CD14-positive monocyte (primary cell): ENCODE results near the gene TMEM44. TPM values are rescaled to one million over a fixed set of nuclear protein-coding genes. Genes with fewer than 3 reads are reported as not detected.

Experiments used
- DNase-seq, 3 donors: peaks; one replicate each; pipeline ENCODE4 v3.0.0-alpha.2; 2011 to 2022
- H2AFZ ChIP-seq: 2 replicates; pipeline ENCODE4 v1.6.0; 2012; ENCODE audit warnings: mild to moderate bottlenecking, low read depth, low read length, inconsistent platforms; ENCODE audit not compliant: insufficient read depth, poor library complexity, severe bottlenecking
- H3K27ac ChIP-seq, 2 donors: 1 replicate in 1 of 2; 2 replicates in 1 of 2; pipeline ENCODE4 v1.5.1; 2012 to 2013; ENCODE audit warnings: low read length in 2 of 2, control low read depth in 1 of 2, inconsistent platforms in 1 of 2, low read depth in 1 of 2, mild to moderate bottlenecking in 1 of 2
- H3K27me3 ChIP-seq, 2 donors: one replicate each; pipeline versions ENCODE4 v1.6.0 to v1.6.1; 2011 to 2013; ENCODE audit warnings: low read length in 2 of 2; ENCODE audit not compliant: control insufficient read depth in 2 of 2, insufficient read depth in 2 of 2
- H3K36me3 ChIP-seq, 2 donors: replicated peaks in 1 of 2; 1 replicate in 1 of 2; 2 replicates in 1 of 2; pipeline versions ENCODE4 v1.5.1 to v1.6.1; 2012 to 2013; ENCODE audit warnings: low read length in 2 of 2, control low read depth in 1 of 2, inconsistent platforms in 1 of 2, mild to moderate bottlenecking in 1 of 2; ENCODE audit not compliant: insufficient read depth in 2 of 2, control insufficient read depth in 1 of 2
- H3K4me1 ChIP-seq, 2 donors: 1 replicate in 1 of 2; 2 replicates in 1 of 2; pipeline versions ENCODE4 v1.5.1 to v1.6.1; 2012 to 2013; ENCODE audit warnings: low read length in 2 of 2, control low read depth in 1 of 2, inconsistent platforms in 1 of 2, mild to moderate bottlenecking in 1 of 2, moderate library complexity in 1 of 2; ENCODE audit not compliant: insufficient read depth in 2 of 2, control insufficient read depth in 1 of 2
- H3K4me2 ChIP-seq: replicated peaks from 2 replicates; pipeline ENCODE3; 2012; ENCODE audit warnings: low read length, moderate library complexity, mild to moderate bottlenecking; ENCODE audit not compliant: poor library complexity, severe bottlenecking; ENCODE audit errors: extremely low read depth
- H3K4me3 ChIP-seq, 3 experiments: fragments of 200-600 bp in 1 of 3; sonication (generic) in 1 of 3; replicated peaks in 1 of 3; 1 replicate in 2 of 3; 2 replicates in 1 of 3; pipeline ENCODE4 v1.5.1; 2011 to 2013; ENCODE audit warnings: low read length in 3 of 3, mild to moderate bottlenecking in 3 of 3, control low read depth in 2 of 3, low read depth in 2 of 3, inconsistent platforms in 1 of 3, moderate library complexity in 1 of 3
- H3K79me2 ChIP-seq: 2 replicates; pipeline ENCODE4 v1.6.0; 2012; ENCODE audit warnings: mild to moderate bottlenecking, control low read depth, inconsistent platforms, low read length, moderate library complexity; ENCODE audit not compliant: insufficient read depth
- H3K9ac ChIP-seq: 2 replicates; pipeline ENCODE4 v1.6.0; 2017; ENCODE audit warnings: low read length, mild to moderate bottlenecking; ENCODE audit not compliant: insufficient read depth, poor library complexity, severe bottlenecking
- H3K9me3 ChIP-seq, 2 donors: replicated peaks in 1 of 2; 1 replicate in 1 of 2; 2 replicates in 1 of 2; pipeline versions ENCODE4 v1.5.1 to v1.6.1; 2012 to 2013; ENCODE audit warnings: low read length in 2 of 2, control low read depth in 1 of 2; ENCODE audit not compliant: control insufficient read depth in 1 of 2, insufficient read depth in 1 of 2
- H4K20me1 ChIP-seq: 2 replicates; pipeline ENCODE4 v1.6.0; 2012; ENCODE audit warnings: mild to moderate bottlenecking, low read length, control low read depth, moderate library complexity; ENCODE audit not compliant: insufficient read depth
- H3K27ac Mint-ChIP-seq, 7 donors: one replicate each; pipeline ENCODE4 v1.8.0; 2020; ENCODE audit warnings: mild to moderate bottlenecking in 7 of 7, mixed read lengths in 7 of 7, moderate library complexity in 6 of 7, inconsistent platforms in 2 of 7
- H3K27me3 Mint-ChIP-seq, 3 donors: one replicate each; pipeline ENCODE4 v1.8.0; 2021 to 2022; ENCODE audit warnings: low read depth in 3 of 3, mild to moderate bottlenecking in 3 of 3, mixed read lengths in 3 of 3, moderate library complexity in 3 of 3, inconsistent platforms in 1 of 3
- H3K36me3 Mint-ChIP-seq, 2 donors: one replicate each; pipeline ENCODE4 v1.8.0; 2020; ENCODE audit warnings: mixed read lengths in 2 of 2, inconsistent platforms in 1 of 2, mild to moderate bottlenecking in 1 of 2
- H3K4me1 Mint-ChIP-seq: one replicate; pipeline ENCODE4 v1.8.0; 2020; ENCODE audit warnings: mild to moderate bottlenecking, mixed read lengths
- H3K4me3 Mint-ChIP-seq, 2 donors: one replicate each; pipeline ENCODE4 v1.8.0; 2020; ENCODE audit warnings: mild to moderate bottlenecking in 2 of 2, mixed read lengths in 2 of 2, moderate library complexity in 1 of 2
- H3K9me3 Mint-ChIP-seq, 7 donors: one replicate each; pipeline ENCODE4 v1.8.0; 2020 to 2022; ENCODE audit warnings: mixed read lengths in 7 of 7, mild to moderate bottlenecking in 6 of 7, moderate library complexity in 6 of 7, inconsistent platforms in 2 of 7
- CTCF ChIP-seq: fragments of 200-600 bp; IDR thresholded peaks from one replicate; pipeline ENCODE4 v1.8.0; 2022; ENCODE audit warnings: antibody characterized with exemption, mild to moderate bottlenecking
- WGBS: methylation state at CpG from one replicate; pipeline ENCODE4 v1.1.5; 2013; ENCODE audit warnings: missing lambda C conversion rate; ENCODE audit not compliant: insufficient coverage; 5-methylcytosine and 5-hydroxymethylcytosine counted together
- intact Hi-C, 2 donors: fragments of 100-400 bp; cut with micrococcal nuclease; formaldehyde crosslinking; loops; one replicate each; pipeline versions ENCODE4 v1.15.0 to v1.15.1; 2023
- polyA plus RNA-seq, 3 donors: library from polyadenylated mRNA; depleted of rRNA in 1 of 3; unstranded in 2 of 3; stranded (reverse) in 1 of 3; fragments of 300-500 nt in 2 of 3; fragments of >200 nt in 1 of 3; fragmentation: Illumina TruSeq in 2 of 3; gene quantifications; 1 replicate in 2 of 3; 2 replicates in 1 of 3; pipeline ENCODE4 v1.2.3, GENCODE V29; 2012 to 2021

Gene TMEM44
- polyA plus RNA-seq, 3 donors = 0.68 TPM; not detected in 2

- no peak overlapping the region for H3K4me2 ChIP-seq
- H3K4me1 Mint-ChIP-seq = peaks cover 6% of the 10 kb centered on the region
- H3K9me3 Mint-ChIP-seq = no peaks in the 10 kb centered on the region
- 64% methylated on average over 5 of the region's 7 CpGs for WGBS
- H3K27ac Mint-ChIP-seq = no peak overlapping the region
- no peak overlapping the region for H2AFZ ChIP-seq
- no peak for DNase-seq
- H3K9me3 ChIP-seq = no peaks in the 10 kb centered on the region
- no peaks in the 10 kb centered on the region for H3K4me1 ChIP-seq
- no peaks in the 10 kb centered on the region for H3K27me3 ChIP-seq
- H3K4me3 Mint-ChIP-seq = no peak overlapping the region
- no peak overlapping the region for H3K4me3 ChIP-seq
- H3K27ac ChIP-seq = no peak overlapping the region
- H3K9ac ChIP-seq = no peak overlapping the region
- no peaks in the 10 kb centered on the region for H4K20me1 ChIP-seq
- peaks cover 60 to 68% of the 10 kb centered on the region in 2 donors for H3K36me3 ChIP-seq
- peak; percentile 27 for TF ChIP-seq CTCF
- peaks cover 0 to 2% (median 0%) of the 10 kb centered on the region in 3 donors for H3K27me3 Mint-ChIP-seq
- peaks cover 60 to 64% of the 10 kb centered on the region in 2 donors for H3K36me3 Mint-ChIP-seq
- intact Hi-C loops = no loop called here
- no peaks in the 10 kb centered on the region for H3K79me2 ChIP-seq
These were observed 7.6 kb upstream of the TMEM44 start for GRCh38 chr3:194640829-194641228.

GRCh38 chr3:194638991-194639605, 5.9 kb upstream of the TMEM44 start:
- H3K4me2 ChIP-seq = no peak overlapping the region

More at GRCh38 chr3:194638991-194639605, 5.9 kb upstream of the TMEM44 start:
- 97% methylated on average over 8 of the region's 10 CpGs for WGBS
- no peak overlapping the region for H3K27ac ChIP-seq
- H3K36me3 ChIP-seq = peaks cover 44 to 52% of the 10 kb centered on the region in 2 donors
- intact Hi-C loops = no loop called here
- no peaks in the 10 kb centered on the region for H3K27me3 ChIP-seq
- Mint-ChIP-seq H3K4me3 (no peak overlapping the region), H3K4me1 (peaks cover 6% of the 10 kb centered on the region), H3K36me3 (peaks cover 46 to 49% of the 10 kb centered on the region in 2 donors), H3K27ac (peak overlapping the region in 1 of 7 donors; percentile 17), H3K9me3 (no peaks in the 10 kb centered on the region), H3K27me3 (peaks cover 0 to 7% (median 0%) of the 10 kb centered on the region in 3 donors)
- no peak overlapping the region for H3K9ac ChIP-seq
- no peaks in the 10 kb centered on the region for H4K20me1 ChIP-seq
- DNase-seq = no peak
- TF ChIP-seq CTCF = no peak
- no peaks in the 10 kb centered on the region for H3K9me3 ChIP-seq
- H3K4me1 ChIP-seq = no peaks in the 10 kb centered on the region
- no peak overlapping the region for H2AFZ ChIP-seq
- H3K79me2 ChIP-seq = no peaks in the 10 kb centered on the region
- no peak overlapping the region for H3K4me3 ChIP-seq
